D341Med (cell line): Measurements from ENCODE around the gene PBX1.

Experiments
- DNase-seq: peaks from one replicate; pipeline ENCODE4 v3.0.0; 2012; ENCODE audit warnings: low spot score

Gene PBX1

DNA sequence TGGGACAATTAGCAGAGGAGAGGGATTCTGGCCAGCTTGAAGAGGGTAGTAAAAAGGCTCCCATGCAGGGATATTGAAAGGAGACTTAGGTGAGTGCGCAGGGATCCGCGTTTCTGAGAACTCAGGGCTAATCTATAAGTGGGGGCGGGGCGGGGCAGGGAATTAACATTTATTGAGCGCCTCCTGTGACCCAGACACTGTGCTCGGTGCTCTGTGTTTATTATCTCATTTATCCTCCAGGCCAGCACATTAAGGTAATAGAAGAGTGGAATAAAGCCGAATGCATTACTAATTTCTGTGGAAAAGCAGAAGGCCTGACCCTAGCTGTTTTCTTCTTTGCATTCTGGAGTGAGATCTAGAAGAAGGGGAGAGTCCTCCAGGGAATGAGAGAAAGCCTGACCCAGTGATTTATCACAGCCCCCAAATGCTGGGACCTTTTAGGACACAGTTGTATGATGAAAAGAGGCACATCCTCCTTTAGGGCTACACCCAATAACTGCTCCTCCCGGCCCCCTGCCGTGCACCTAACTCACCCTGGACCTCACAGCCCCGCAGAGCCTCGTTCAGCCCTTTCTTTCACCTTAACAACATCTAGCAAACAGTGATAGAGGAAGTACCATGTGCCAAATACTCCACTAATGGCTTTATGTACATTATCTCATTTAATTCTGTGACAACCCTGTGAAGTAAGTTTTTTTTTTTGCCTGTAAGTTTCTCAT is 317.6 kb downstream of the PBX1 start:
- DNase-seq = no peak

DNA sequence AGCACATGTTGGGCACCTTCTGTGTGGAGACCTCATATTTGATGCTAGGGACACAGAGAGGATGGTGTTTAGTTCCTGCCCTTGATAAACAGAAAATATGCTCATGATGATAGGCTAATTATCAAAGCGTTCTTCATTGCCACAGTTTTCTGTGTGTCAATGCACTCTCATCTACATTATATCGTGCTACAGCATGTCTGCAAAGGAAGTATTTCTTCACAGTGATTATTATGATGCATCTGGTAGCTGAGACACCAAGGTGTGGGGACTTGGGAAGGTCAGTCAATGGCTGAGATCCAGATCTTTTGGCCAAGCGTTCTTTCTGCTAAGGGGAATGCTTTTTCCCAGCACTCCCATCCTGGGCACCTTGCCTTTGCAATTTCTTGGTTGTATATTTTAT is 321.2 kb downstream of the PBX1 start:
- no peak for DNase-seq

DNA sequence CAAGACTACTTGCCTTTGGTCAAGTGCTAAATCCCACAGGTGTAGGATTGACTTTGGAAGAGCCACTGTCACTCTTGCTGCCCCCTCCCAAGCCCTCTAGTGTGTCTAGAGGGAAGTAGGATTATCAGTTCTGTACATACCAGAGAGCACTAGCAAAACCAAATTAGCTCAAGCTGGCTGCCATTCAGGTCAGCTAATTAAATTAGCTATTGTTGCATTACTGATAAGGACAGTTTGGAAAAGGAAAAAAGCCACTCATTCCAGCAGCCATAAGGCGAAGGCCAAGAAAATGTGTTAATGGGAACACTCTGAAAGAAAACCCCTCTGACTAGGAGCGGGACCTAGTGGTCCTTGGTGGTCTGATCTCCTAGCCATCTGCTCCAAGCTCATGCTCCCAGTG is 321.7 kb downstream of the PBX1 start:
- no peak for DNase-seq

DNA sequence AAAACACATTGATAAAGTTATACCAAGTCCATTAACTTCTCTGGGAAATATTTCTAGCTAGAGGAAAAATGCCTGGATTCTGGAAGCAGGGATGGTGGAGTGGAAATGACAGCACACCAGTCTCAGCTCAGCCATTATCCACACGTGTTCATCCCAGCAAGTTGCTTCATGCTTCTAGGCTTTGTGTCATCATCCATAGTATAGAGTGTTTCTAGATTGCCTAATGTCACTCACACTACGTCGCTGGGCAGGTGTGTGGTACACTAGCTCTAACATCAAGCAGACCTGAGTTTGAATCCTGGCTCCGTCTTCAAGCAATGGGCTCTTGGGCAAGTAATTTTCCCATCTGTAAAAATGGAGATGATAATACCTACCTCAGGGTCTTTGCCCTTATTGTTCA is 326.3 kb downstream of the PBX1 start:
- DNase-seq = no peak

DNA sequence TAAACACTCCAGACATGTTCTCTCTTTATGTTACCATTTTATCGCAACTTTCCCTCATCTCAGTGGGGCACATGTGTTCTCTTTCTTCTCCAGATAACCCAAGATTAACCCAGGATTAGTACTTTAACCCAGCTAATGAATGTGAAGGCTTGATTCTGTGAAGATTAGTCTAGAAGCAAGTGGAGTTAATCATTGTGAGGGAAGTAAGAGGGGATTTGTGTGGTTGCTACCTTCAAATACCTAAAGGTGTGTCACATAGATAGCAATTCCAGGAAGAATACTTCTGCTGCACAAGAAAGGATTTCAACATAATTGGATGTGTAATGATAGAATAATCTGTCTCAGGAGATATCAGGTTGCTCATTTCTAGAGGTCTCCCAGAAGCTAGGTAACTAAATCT is 327.1 kb downstream of the PBX1 start:
- DNase-seq = no peak

DNA sequence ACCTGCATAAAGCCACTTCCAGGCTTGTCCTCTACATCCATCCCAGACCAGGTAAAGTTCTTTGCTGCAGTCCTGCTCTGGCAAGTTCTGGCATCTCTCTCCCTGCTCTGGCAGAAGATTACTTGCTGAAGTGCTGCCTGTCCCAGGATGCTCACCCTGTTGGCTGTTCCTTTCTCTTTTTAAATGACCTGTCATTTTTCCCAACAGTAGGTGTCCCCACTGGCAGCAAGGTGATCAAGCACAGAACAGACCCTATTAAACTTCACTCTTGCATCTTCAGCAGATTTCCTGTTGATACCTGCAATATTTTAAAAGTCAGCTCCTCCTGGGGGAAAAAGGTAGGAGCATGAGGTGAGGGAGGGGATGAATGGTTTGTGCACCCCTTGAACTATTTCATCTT is 332.6 kb downstream of the PBX1 start:
- no peak for DNase-seq

DNA sequence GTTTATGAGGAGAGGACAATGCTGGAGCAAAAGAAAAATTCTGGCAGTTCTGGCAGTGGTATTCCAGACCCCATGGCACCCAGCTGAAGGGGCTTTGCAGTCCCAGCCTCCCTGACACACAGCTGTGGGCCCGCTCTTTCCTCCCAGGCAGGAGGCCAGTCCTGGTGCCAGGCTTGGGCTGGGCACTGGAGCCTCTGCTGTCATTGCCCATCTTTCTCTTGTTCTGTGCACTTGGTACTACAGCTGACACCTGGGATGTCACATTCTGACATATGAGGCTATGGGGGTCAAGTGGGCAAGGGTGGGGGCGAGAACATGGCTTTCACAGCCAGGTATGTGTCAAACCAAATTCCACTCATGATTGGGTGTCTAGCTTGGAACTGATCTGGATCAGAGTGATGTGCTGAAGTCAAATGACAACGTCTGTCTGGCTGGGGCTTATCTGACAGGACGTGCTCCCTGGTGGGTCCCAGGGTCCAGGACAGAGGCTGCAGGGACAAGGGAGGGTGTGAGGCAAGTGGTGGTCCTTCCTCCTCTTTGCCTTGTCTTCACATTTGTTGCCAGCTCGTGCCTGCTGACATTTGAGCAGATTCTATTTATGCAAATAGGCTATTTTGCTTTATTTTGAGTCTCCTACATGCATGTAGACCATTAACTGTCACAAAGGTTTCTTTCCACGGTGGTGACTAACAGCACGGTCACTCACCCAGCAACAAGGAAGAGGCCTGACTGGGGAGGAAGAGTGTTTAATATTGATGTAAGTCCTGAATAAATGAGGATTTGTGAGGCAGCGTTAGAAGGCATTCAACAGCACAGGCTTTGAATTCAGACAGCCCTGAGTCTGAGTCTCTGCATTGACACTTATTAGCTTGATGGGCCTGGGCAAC is 336.3 kb downstream of the PBX1 start:
- DNase-seq = no peak

DNA sequence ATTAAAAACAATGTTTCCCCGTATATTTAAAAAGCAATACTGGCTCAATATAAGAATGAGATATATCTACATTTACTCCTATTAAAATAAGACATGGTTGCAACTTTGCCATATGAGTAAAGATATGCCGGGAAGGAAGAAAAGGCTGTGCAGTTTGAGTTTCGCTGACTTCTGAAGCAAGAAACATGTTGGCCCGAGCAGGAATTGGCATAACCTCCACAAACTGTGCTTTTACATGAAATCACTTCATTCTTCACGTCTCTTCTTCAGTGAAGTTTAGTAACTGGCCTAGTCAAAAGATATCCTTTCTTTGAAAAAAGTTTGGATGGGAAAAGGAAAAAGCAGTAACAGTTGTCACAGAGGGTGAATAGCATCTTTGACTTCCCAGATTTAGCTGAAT is 342.0 kb downstream of the PBX1 start:
- DNase-seq = no peak
